H1 (cell line): ENCODE measurements around the gene BCAS4.

Source experiments
- BCL11A ChIP-seq, 2 experiments: IDR thresholded peaks; one replicate each; pipeline ENCODE4 v1.6.1; 2011; ENCODE audit warnings: low read depth in 2 of 2, low read length in 2 of 2, mild to moderate bottlenecking in 2 of 2
- CBX8 ChIP-seq: fragments of 300-800, 300-1000 bp; sonication (generic); IDR thresholded peaks from 2 replicates; pipeline ENCODE4 v1.7.1; 2016; ENCODE audit warnings: low read depth, low read length, borderline replicate concordance
- CHD1 ChIP-seq: IDR thresholded peaks from 2 replicates; pipeline ENCODE4 v1.6.1; 2012; ENCODE audit warnings: low read depth, low read length, improper control_type of control experiment
- EP300 ChIP-seq, 2 experiments: IDR thresholded peaks; 1 replicate in 1 of 2; 2 replicates in 1 of 2; pipeline ENCODE4 v1.6.1; 2011 to 2012; ENCODE audit warnings: low read depth in 2 of 2, low read length in 2 of 2, mild to moderate bottlenecking in 2 of 2, borderline replicate concordance in 1 of 2, inconsistent platforms in 1 of 2, moderate library complexity in 1 of 2
- EZH2 ChIP-seq: fragments of 200-600 bp; sonication (generic); IDR thresholded peaks from 2 replicates; pipeline ENCODE4 v1.7.1; 2012; ENCODE audit warnings: low read depth, mild to moderate bottlenecking, moderate library complexity, low read length, inconsistent platforms; ENCODE audit not compliant: severe bottlenecking
- POLR2A ChIP-seq, 2 experiments: IDR thresholded peaks; 1 replicate in 1 of 2; 2 replicates in 1 of 2; pipeline ENCODE4 v1.6.1; 2011; ENCODE audit warnings: low read depth in 2 of 2, low read length in 2 of 2, mild to moderate bottlenecking in 2 of 2; ENCODE audit errors: control extremely low read depth in 1 of 2
- POLR2AphosphoS5 ChIP-seq: IDR thresholded peaks from 2 replicates; pipeline ENCODE4 v1.6.1; 2011; ENCODE audit warnings: low read depth, low read length
- RAD21 ChIP-seq, 2 experiments: IDR thresholded peaks in 1 of 2; conservative IDR thresholded peaks in 1 of 2; 2 replicates each; pipeline ENCODE4 v1.6.1; 2011; ENCODE audit warnings: low read depth in 2 of 2, low read length in 2 of 2, improper control_type of control experiment in 1 of 2, inconsistent platforms in 1 of 2, mild to moderate bottlenecking in 1 of 2, moderate library complexity in 1 of 2
- SAP30 ChIP-seq: fragments of 300-600 bp; sonication (generic); IDR thresholded peaks from 2 replicates; pipeline ENCODE4 v1.7.1; 2012; ENCODE audit warnings: low read length, moderate library complexity, mild to moderate bottlenecking, inconsistent platforms; ENCODE audit not compliant: insufficient read depth, insufficient replicate concordance
- TAF1 ChIP-seq: IDR thresholded peaks from 2 replicates; pipeline ENCODE4 v1.6.1; 2011; ENCODE audit warnings: mild to moderate bottlenecking, low read depth, low read length
- TCF12 ChIP-seq: IDR thresholded peaks from 2 replicates; pipeline ENCODE4 v1.6.1; 2011; ENCODE audit warnings: low read depth, mild to moderate bottlenecking, low read length
- ZNF274 ChIP-seq: IDR thresholded peaks from 2 replicates; pipeline ENCODE4 v1.7.0; 2012; ENCODE audit warnings: low read length, borderline replicate concordance; ENCODE audit errors: extremely low read depth
- TF ChIP-seq, protein P1 (sequence below), 3 experiments: IDR thresholded peaks; 1 replicate in 2 of 3; 2 replicates in 1 of 3; pipeline versions ENCODE4 v1.5.1 to v1.6.1; 2011; ENCODE audit warnings: low read length in 3 of 3, mild to moderate bottlenecking in 3 of 3, inconsistent platforms in 2 of 3, low read depth in 1 of 3, moderate library complexity in 1 of 3; ENCODE audit not compliant: insufficient read depth in 1 of 3; ENCODE audit errors: control extremely low read depth in 1 of 3

GRCh38 chr20:50844430-50845100 lies 49.7 kb downstream of the BCAS4 start:
- no peak for TF ChIP-seq TCF12
- no peak for TF ChIP-seq POLR2AphosphoS5
- no peak for TF ChIP-seq BCL11A (IDR thresholded peaks at IDR 0.05; ENCODE audit: low read depth in 2 of 2, low read length in 2 of 2)
- TF ChIP-seq EZH2: no peak
- TF ChIP-seq SAP30: no peak
- no peak for TF ChIP-seq CBX8
- no peak for TF ChIP-seq POLR2A (IDR thresholded peaks at IDR 0.05; ENCODE audit: control extremely low read depth in 1 of 2, low read depth in 2 of 2, low read length in 2 of 2)
- no peak for TF ChIP-seq CHD1
- TF ChIP-seq, protein P1, sequence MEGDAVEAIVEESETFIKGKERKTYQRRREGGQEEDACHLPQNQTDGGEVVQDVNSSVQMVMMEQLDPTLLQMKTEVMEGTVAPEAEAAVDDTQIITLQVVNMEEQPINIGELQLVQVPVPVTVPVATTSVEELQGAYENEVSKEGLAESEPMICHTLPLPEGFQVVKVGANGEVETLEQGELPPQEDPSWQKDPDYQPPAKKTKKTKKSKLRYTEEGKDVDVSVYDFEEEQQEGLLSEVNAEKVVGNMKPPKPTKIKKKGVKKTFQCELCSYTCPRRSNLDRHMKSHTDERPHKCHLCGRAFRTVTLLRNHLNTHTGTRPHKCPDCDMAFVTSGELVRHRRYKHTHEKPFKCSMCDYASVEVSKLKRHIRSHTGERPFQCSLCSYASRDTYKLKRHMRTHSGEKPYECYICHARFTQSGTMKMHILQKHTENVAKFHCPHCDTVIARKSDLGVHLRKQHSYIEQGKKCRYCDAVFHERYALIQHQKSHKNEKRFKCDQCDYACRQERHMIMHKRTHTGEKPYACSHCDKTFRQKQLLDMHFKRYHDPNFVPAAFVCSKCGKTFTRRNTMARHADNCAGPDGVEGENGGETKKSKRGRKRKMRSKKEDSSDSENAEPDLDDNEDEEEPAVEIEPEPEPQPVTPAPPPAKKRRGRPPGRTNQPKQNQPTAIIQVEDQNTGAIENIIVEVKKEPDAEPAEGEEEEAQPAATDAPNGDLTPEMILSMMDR (IDR thresholded peaks at IDR 0.05; ENCODE audit: control extremely low read depth in 1 of 3, insufficient read depth in 1 of 3, low read depth in 1 of 3, low read length in 3 of 3): no peak
- no peak for TF ChIP-seq EP300 (IDR thresholded peaks at IDR 0.05; ENCODE audit: borderline replicate concordance in 1 of 2, low read depth in 2 of 2, low read length in 2 of 2)
- TF ChIP-seq TAF1: no peak
- TF ChIP-seq ZNF274: no peak
- no peak for TF ChIP-seq RAD21 (IDR thresholded peaks at IDR 0.05 in 1 of 2, conservative IDR thresholded peaks at IDR 0.05 in 1 of 2; ENCODE audit: low read depth in 2 of 2, low read length in 2 of 2)
